ENCODE data around the gene FBLN7.
A peak's percentile ranks its signal among the peaks of the same experiment; 100 is the strongest.
"Not testable (repeated sequence)": the region's sequence is repeated elsewhere in the genome, so short reads cannot be mapped to it uniquely, and the experiment has no call there.

FBLN7 gene

GRCh38 chr2:112204411-112204810, 66.2 kb downstream of the FBLN7 start (continued):
- TF ChIP-seq ZNF10 (tag by site-specific recombination; IDR thresholded peaks at IDR 0.05), result no peak
- TF ChIP-seq ZNF510 (tag by site-specific recombination; IDR thresholded peaks at IDR 0.05; ENCODE audit: insufficient replicate concordance), result peak; percentile 5
- TF ChIP-seq ZNF571 (tag by site-specific recombination; IDR thresholded peaks at IDR 0.05), result no peak
- TF ChIP-seq ZNF626 (tag by site-specific recombination; IDR thresholded peaks at IDR 0.05), result peak; percentile 94
- no peak for TF ChIP-seq ZNF660 (tag by site-specific recombination; IDR thresholded peaks at IDR 0.05)
- no peak for TF ChIP-seq EGR2 (tag by site-specific recombination; IDR thresholded peaks at IDR 0.05; ENCODE audit: low read depth)
- TF ChIP-seq ZNF843 (tag by site-specific recombination; IDR thresholded peaks at IDR 0.05), result no peak
- TF ChIP-seq PRDM6 (tag by site-specific recombination; IDR thresholded peaks at IDR 0.05), result no peak
- TF ChIP-seq ZBTB7A (tag by site-specific recombination; IDR thresholded peaks at IDR 0.05; ENCODE audit: low read depth), result no peak
- TF ChIP-seq ZBTB8A (tag by site-specific recombination; IDR thresholded peaks at IDR 0.05), result no peak
- TF ChIP-seq OSR2 (tag by site-specific recombination; IDR thresholded peaks at IDR 0.05), result no peak
- TF ChIP-seq ZNF610 (tag by site-specific recombination; IDR thresholded peaks at IDR 0.05; ENCODE audit: borderline replicate concordance), result peak; percentile 33; the same call in 1 of the 2 replicates

GRCh38 chr2:112207905-112208304, 69.7 kb downstream of the FBLN7 start:
- POLR2A ChIA-PET; H3K4me3 ChIP-seq (ENCODE audit: low read depth, low read length); CTCF ChIA-PET; H3K9me3 ChIP-seq (ENCODE audit: control insufficient read depth, insufficient read depth, low read depth, low read length); H3K4me1 ChIP-seq (ENCODE audit: control insufficient read depth, insufficient read depth, low read length); H3K36me3 ChIP-seq (ENCODE audit: control insufficient read depth in 2 of 2, insufficient read depth in 1 of 2, low read length in 2 of 2); H3K27ac ChIP-seq (ENCODE audit: extremely low read depth, low read depth, low read length): not testable (repeated sequence)

GRCh38 chr2:112216167-112216566, 78.0 kb downstream of the FBLN7 start:
- no peaks in the 10 kb centered on the region for H3K4me1 ChIP-seq (ENCODE audit: control insufficient read depth, insufficient read depth, low read length)
- no peak overlapping the region for H3K4me3 ChIP-seq (ENCODE audit: low read depth, low read length)
- ChIA-PET CTCF (interaction anchor here (0.7 to 1.0 kb wide), 3 partner anchors 10 to 35 kb away, joined by 3 to 6 read pairs (median 3); no protein-coding TSS in a partner anchor), POLR2A (no interaction called here)
- H3K36me3 ChIP-seq (ENCODE audit: control insufficient read depth in 2 of 2, insufficient read depth in 1 of 2, low read length in 2 of 2), result peaks cover 4 to 22% of the 10 kb centered on the region in 2 experiments
- no peaks in the 10 kb centered on the region for H3K9me3 ChIP-seq (ENCODE audit: control insufficient read depth, insufficient read depth, low read depth, low read length)
- no peak overlapping the region for H3K27ac ChIP-seq (ENCODE audit: extremely low read depth, low read depth, low read length)
- TF ChIP-seq ZNF513 (tag by site-specific recombination; IDR thresholded peaks at IDR 0.05) (no peak), ZNF623 (tag by site-specific recombination; IDR thresholded peaks at IDR 0.05) (no peak), ZNF660 (tag by site-specific recombination; IDR thresholded peaks at IDR 0.05) (no peak), ZNF529 (tag by site-specific recombination; IDR thresholded peaks at IDR 0.05; ENCODE audit: insufficient replicate concordance) (no peak), ZNF600 (tag by site-specific recombination; IDR thresholded peaks at IDR 0.05) (no peak), ZNF184 (tag by site-specific recombination; IDR thresholded peaks at IDR 0.05) (no peak), ZSCAN16 (tag by site-specific recombination; IDR thresholded peaks at IDR 0.05) (no peak)

- H3K27ac ChIP-seq (ENCODE audit: extremely low read depth, low read depth, low read length), result no peak overlapping the region
- ChIA-PET POLR2A (no interaction called here), CTCF (interaction anchor here (0.6 kb wide), 1 partner anchor 41 kb away, joined by 5 read pairs; no protein-coding TSS in a partner anchor)
- no peak for TF ChIP-seq ZNF560 (tag by site-specific recombination; IDR thresholded peaks at IDR 0.05; ENCODE audit: borderline replicate concordance)
- TF ChIP-seq ZNF184 (tag by site-specific recombination; IDR thresholded peaks at IDR 0.05), result no peak
- TF ChIP-seq FEZF1 (tag by site-specific recombination; IDR thresholded peaks at IDR 0.05), result no peak
- no peak for TF ChIP-seq OSR2 (tag by site-specific recombination; IDR thresholded peaks at IDR 0.05)
- TF ChIP-seq ZNF830 (tag by site-specific recombination; IDR thresholded peaks at IDR 0.05; ENCODE audit: low read depth), result no peak
- no peak for TF ChIP-seq ZNF132 (tag by site-specific recombination; IDR thresholded peaks at IDR 0.05; ENCODE audit: borderline replicate concordance)
- no peak for TF ChIP-seq ZEB2 (tag by site-specific recombination; IDR thresholded peaks at IDR 0.05)
- no peak overlapping the region for H3K4me3 ChIP-seq (ENCODE audit: low read depth, low read length)
- H3K4me1 ChIP-seq (ENCODE audit: control insufficient read depth, insufficient read depth, low read length), result no peaks in the 10 kb centered on the region
- H3K9me3 ChIP-seq (ENCODE audit: control insufficient read depth, insufficient read depth, low read depth, low read length), result no peaks in the 10 kb centered on the region
- H3K36me3 ChIP-seq (ENCODE audit: control insufficient read depth in 2 of 2, insufficient read depth in 1 of 2, low read length in 2 of 2), result peaks cover 8 to 29% of the 10 kb centered on the region in 2 experiments
Measured at GRCh38 chr2:112217854-112218253, 79.7 kb downstream of the FBLN7 start.

Data from HEK293 (cell line).